ENCODE measurements around the gene CACNB4. TPM values are rescaled to one million over a fixed set of nuclear protein-coding genes. Genes with fewer than 3 reads are reported as not detected.
"Not testable (repeated sequence)": the region's sequence is repeated elsewhere in the genome, so short reads cannot be mapped to it uniquely, and the experiment has no call there.

CACNB4 gene
- total RNA-seq, 1 experiment from 2014 or later = 2.0 TPM

DNA sequence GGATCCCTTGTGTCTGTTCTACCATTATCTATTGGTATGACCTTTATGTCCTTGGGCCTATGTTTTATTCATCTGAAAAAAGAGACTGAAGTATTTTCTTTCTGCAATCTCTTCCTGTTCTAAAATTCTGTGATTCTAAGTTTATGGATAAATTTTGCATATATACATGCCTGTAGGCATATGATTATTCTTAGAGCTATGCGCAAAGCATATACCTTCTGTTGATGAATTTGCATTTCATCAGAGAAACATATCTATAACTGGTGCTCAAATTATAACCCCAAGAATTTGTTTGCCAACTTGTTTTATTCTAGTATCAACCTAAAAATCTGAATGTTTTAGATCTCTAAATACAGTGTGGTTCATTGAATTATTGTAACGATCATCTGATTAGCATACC is 6.7 kb downstream of the CACNB4 start:
- no peaks in the 10 kb centered on the region for H4K20me1 ChIP-seq (ENCODE audit: insufficient read depth)
- intact Hi-C loops (cut with micrococcal nuclease) = no loop called here
- ChIA-PET POLR2A (no interaction called here), RAD21 (ENCODE audit: low non-redundant PET in 1 of 2, low total read pairs in 2 of 2, uncharacterized antibody in 2 of 2, unreplicated experiment in 2 of 2) (no interaction called here), CTCF (no interaction called here)
- no peak for ATAC-seq
- no peak overlapping the region for H3K9ac ChIP-seq (ENCODE audit: low read length)
- H3K4me3 ChIP-seq (replicated peaks in 1 of 2; ENCODE audit: low read depth in 1 of 2, low read length in 2 of 2) = no peak overlapping the region
- H3K27me3 ChIP-seq (ENCODE audit: insufficient read depth, low read length) = no peaks in the 10 kb centered on the region
- no peak for TF ChIP-seq EGR1 (IDR thresholded peaks at IDR 0.05; ENCODE audit: low read depth)
- TF ChIP-seq POLR2AphosphoS5 (IDR thresholded peaks at IDR 0.05; ENCODE audit: low read depth, low read length) = no peak
- no TSS peak for BruUV-seq (replicated peaks)
- no peaks in the 10 kb centered on the region for H3K36me3 ChIP-seq (ENCODE audit: control insufficient read depth in 1 of 2, insufficient read depth in 2 of 2, low read length in 2 of 2)
- no peaks in the 10 kb centered on the region for H3K9me3 ChIP-seq (ENCODE audit: control insufficient read depth in 1 of 2, insufficient read depth in 1 of 2, low read depth in 1 of 2, low read length in 2 of 2)
- no peaks in the 10 kb centered on the region for H3K9me2 ChIP-seq (ENCODE audit: insufficient read depth)
- H3K4me1 ChIP-seq (ENCODE audit: control insufficient read depth in 1 of 2, insufficient read depth in 2 of 2, low read length in 2 of 2) = peaks cover 0 to 3% of the 10 kb centered on the region in 2 experiments; a peak in 2 of 4 replicates
- H3K4me2 ChIP-seq (ENCODE audit: low read length) = no peak overlapping the region
- H3K79me2 ChIP-seq (ENCODE audit: insufficient read depth, low read length) = no peaks in the 10 kb centered on the region
- DNase-seq (ENCODE audit: low read depth, low spot score) = no peak
- H2AFZ ChIP-seq (ENCODE audit: low read depth, low read length, poor library complexity, severe bottlenecking) = no peak overlapping the region
- H3K27ac ChIP-seq (ENCODE audit: low read depth, low read length) = no peak overlapping the region

DNA sequence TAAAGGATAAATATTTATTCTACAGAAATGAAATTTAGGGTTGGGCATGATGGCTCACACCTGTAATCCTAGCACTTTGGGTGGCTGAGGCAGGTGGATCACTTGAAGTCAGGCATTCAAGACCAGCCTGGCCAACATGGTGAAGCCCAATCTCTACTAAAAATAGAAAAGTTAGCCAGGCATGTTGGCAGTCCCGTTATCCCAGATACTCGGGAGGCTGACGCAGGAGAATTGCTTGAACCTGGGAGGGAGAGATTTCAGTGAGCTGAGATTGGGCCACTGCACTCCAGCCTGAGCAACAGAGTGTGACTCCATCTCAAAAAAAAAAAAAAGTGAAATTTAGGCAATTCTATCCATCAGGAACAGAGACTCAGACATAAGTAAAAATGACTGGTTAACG is 8.1 kb downstream of the CACNB4 start:
- H3K36me3 ChIP-seq (ENCODE audit: control insufficient read depth in 1 of 2, insufficient read depth in 2 of 2, low read length in 2 of 2); H3K9me2 ChIP-seq (ENCODE audit: insufficient read depth); H4K20me1 ChIP-seq (ENCODE audit: insufficient read depth); H3K9me3 ChIP-seq (ENCODE audit: control insufficient read depth in 1 of 2, insufficient read depth in 1 of 2, low read depth in 1 of 2, low read length in 2 of 2); H2AFZ ChIP-seq (ENCODE audit: low read depth, low read length, poor library complexity, severe bottlenecking); H3K9ac ChIP-seq (ENCODE audit: low read length); intact Hi-C loops (cut with micrococcal nuclease); POLR2A ChIA-PET; H3K27ac ChIP-seq (ENCODE audit: low read depth, low read length); BruUV-seq (replicated peaks); H3K79me2 ChIP-seq (ENCODE audit: insufficient read depth, low read length); H3K4me1 ChIP-seq (ENCODE audit: control insufficient read depth in 1 of 2, insufficient read depth in 2 of 2, low read length in 2 of 2); RAD21 ChIA-PET (ENCODE audit: low non-redundant PET in 1 of 2, low total read pairs in 2 of 2, uncharacterized antibody in 2 of 2, unreplicated experiment in 2 of 2); H3K4me3 ChIP-seq (replicated peaks in 1 of 2; ENCODE audit: low read depth in 1 of 2, low read length in 2 of 2); H3K27me3 ChIP-seq (ENCODE audit: insufficient read depth, low read length); CTCF ChIA-PET; ATAC-seq; DNase-seq (ENCODE audit: low read depth, low spot score); H3K4me2 ChIP-seq (ENCODE audit: low read length): not testable (repeated sequence)

DNA sequence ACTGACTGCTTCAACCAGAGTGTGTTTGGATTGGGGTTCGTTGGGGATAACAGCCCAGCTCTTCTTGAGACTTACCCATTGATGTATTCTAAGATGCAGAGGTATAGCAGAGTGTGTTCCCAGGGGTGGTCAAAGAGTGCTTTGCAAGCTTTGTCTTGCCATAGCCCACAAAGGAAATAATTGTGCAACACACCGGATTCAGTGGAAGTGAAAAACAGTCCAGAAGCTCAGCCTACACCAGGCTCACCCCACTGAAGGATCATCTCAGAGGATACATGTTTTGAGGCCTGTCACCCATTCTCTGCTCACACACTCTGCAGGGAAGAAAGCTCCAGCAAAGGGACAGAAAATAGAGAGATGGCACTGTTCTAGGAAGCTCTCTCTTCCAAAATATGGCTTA is 9.6 kb downstream of the CACNB4 start:
- no peak overlapping the region for H2AFZ ChIP-seq (ENCODE audit: low read depth, low read length, poor library complexity, severe bottlenecking)
- H3K36me3 ChIP-seq (ENCODE audit: control insufficient read depth in 1 of 2, insufficient read depth in 2 of 2, low read length in 2 of 2) = no peaks in the 10 kb centered on the region
- ChIA-PET POLR2A (no interaction called here), RAD21 (ENCODE audit: low non-redundant PET in 1 of 2, low total read pairs in 2 of 2, uncharacterized antibody in 2 of 2, unreplicated experiment in 2 of 2) (no interaction called here), CTCF (no interaction called here)
- H3K27ac ChIP-seq (ENCODE audit: low read depth, low read length) = no peak overlapping the region
- no peak overlapping the region for H3K4me2 ChIP-seq (ENCODE audit: low read length)
- no peak overlapping the region for H3K4me3 ChIP-seq (replicated peaks in 1 of 2; ENCODE audit: low read depth in 1 of 2, low read length in 2 of 2)
- H3K27me3 ChIP-seq (ENCODE audit: insufficient read depth, low read length) = no peaks in the 10 kb centered on the region
- DNase-seq (ENCODE audit: low read depth, low spot score) = no peak
- H3K9me2 ChIP-seq (ENCODE audit: insufficient read depth) = no peaks in the 10 kb centered on the region
- BruUV-seq (replicated peaks) = no TSS peak
- no peak overlapping the region for H3K9ac ChIP-seq (ENCODE audit: low read length)
- H3K79me2 ChIP-seq (ENCODE audit: insufficient read depth, low read length) = no peaks in the 10 kb centered on the region
- no peaks in the 10 kb centered on the region for H3K9me3 ChIP-seq (ENCODE audit: control insufficient read depth in 1 of 2, insufficient read depth in 1 of 2, low read depth in 1 of 2, low read length in 2 of 2)
- no peaks in the 10 kb centered on the region for H4K20me1 ChIP-seq (ENCODE audit: insufficient read depth)
- no peak for ATAC-seq
- no peaks in the 10 kb centered on the region for H3K4me1 ChIP-seq (ENCODE audit: control insufficient read depth in 1 of 2, insufficient read depth in 2 of 2, low read length in 2 of 2)
- intact Hi-C loops (cut with micrococcal nuclease) = no loop called here
- TF ChIP-seq FOSL1 (IDR thresholded peaks at IDR 0.05; ENCODE audit: low read depth) = no peak
- TF ChIP-seq YY1 (IDR thresholded peaks at IDR 0.05; ENCODE audit: extremely low read depth, insufficient replicate concordance, low read depth, low read length) = no peak
- no peak for TF ChIP-seq CEBPB (IDR thresholded peaks at IDR 0.05; ENCODE audit: low read depth)
- no peak for TF ChIP-seq POLR2A (IDR thresholded peaks at IDR 0.05; ENCODE audit: borderline replicate concordance, extremely low read depth, insufficient read depth, insufficient read length)
- TF ChIP-seq POLR2AphosphoS5 (IDR thresholded peaks at IDR 0.05; ENCODE audit: low read depth, low read length) = no peak
- TF ChIP-seq, protein P1, sequence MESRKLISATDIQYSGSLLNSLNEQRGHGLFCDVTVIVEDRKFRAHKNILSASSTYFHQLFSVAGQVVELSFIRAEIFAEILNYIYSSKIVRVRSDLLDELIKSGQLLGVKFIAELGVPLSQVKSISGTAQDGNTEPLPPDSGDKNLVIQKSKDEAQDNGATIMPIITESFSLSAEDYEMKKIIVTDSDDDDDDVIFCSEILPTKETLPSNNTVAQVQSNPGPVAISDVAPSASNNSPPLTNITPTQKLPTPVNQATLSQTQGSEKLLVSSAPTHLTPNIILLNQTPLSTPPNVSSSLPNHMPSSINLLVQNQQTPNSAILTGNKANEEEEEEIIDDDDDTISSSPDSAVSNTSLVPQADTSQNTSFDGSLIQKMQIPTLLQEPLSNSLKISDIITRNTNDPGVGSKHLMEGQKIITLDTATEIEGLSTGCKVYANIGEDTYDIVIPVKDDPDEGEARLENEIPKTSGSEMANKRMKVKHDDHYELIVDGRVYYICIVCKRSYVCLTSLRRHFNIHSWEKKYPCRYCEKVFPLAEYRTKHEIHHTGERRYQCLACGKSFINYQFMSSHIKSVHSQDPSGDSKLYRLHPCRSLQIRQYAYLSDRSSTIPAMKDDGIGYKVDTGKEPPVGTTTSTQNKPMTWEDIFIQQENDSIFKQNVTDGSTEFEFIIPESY (IDR thresholded peaks at IDR 0.05; ENCODE audit: extremely low read depth, insufficient replicate concordance, low read length) = no peak
- TF ChIP-seq EGR1 (IDR thresholded peaks at IDR 0.05; ENCODE audit: low read depth) = no peak
- no peak for TF ChIP-seq ZFX (IDR thresholded peaks at IDR 0.05)
- TF ChIP-seq EZH2phosphoT487 (IDR thresholded peaks at IDR 0.05; ENCODE audit: borderline replicate concordance) = no peak
- TF ChIP-seq, protein P2, sequence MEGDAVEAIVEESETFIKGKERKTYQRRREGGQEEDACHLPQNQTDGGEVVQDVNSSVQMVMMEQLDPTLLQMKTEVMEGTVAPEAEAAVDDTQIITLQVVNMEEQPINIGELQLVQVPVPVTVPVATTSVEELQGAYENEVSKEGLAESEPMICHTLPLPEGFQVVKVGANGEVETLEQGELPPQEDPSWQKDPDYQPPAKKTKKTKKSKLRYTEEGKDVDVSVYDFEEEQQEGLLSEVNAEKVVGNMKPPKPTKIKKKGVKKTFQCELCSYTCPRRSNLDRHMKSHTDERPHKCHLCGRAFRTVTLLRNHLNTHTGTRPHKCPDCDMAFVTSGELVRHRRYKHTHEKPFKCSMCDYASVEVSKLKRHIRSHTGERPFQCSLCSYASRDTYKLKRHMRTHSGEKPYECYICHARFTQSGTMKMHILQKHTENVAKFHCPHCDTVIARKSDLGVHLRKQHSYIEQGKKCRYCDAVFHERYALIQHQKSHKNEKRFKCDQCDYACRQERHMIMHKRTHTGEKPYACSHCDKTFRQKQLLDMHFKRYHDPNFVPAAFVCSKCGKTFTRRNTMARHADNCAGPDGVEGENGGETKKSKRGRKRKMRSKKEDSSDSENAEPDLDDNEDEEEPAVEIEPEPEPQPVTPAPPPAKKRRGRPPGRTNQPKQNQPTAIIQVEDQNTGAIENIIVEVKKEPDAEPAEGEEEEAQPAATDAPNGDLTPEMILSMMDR (IDR thresholded peaks at IDR 0.05 in 2 of 3, conservative IDR thresholded peaks at IDR 0.05 in 1 of 3; ENCODE audit: borderline replicate concordance in 1 of 3, insufficient read depth in 1 of 3, low read depth in 2 of 3, low read length in 2 of 3) = no peak

Measured in HCT116 (cell line).